IPS-15b (cell line): ENCODE data around the gene GRID1.

Experiments
- H3K27me3 ChIP-seq: one replicate; pipeline ENCODE4 v1.6.1; 2013; ENCODE audit warnings: low read length; ENCODE audit not compliant: control insufficient read depth, insufficient read depth
- H3K36me3 ChIP-seq: one replicate; pipeline ENCODE4 v1.6.1; 2013; ENCODE audit warnings: low read length; ENCODE audit not compliant: control insufficient read depth, insufficient read depth
- H3K4me1 ChIP-seq: one replicate; pipeline ENCODE4 v1.6.1; 2013; ENCODE audit warnings: mild to moderate bottlenecking, low read length; ENCODE audit not compliant: control insufficient read depth, insufficient read depth
- H3K4me3 ChIP-seq: one replicate; pipeline ENCODE4 v1.5.1; 2013; ENCODE audit warnings: low read depth, low read length
- H3K9ac ChIP-seq: one replicate; pipeline ENCODE4 v1.6.1; 2013; ENCODE audit warnings: low read depth, mild to moderate bottlenecking, low read length
- H3K9me3 ChIP-seq: one replicate; pipeline ENCODE4 v1.6.1; 2013; ENCODE audit warnings: mild to moderate bottlenecking, low read length; ENCODE audit not compliant: control insufficient read depth, insufficient read depth

The GRID1 gene

GRCh38 chr10:86162696-86163400 lies 203.7 kb downstream of the GRID1 start:
- H3K36me3 ChIP-seq, result no peaks in the 10 kb centered on the region
- no peaks in the 10 kb centered on the region for H3K4me1 ChIP-seq
- no peaks in the 10 kb centered on the region for H3K27me3 ChIP-seq
- no peaks in the 10 kb centered on the region for H3K9me3 ChIP-seq
- no peak overlapping the region for H3K4me3 ChIP-seq
- H3K9ac ChIP-seq, result no peak overlapping the region

GRCh38 chr10:86162036-86162435 lies 204.6 kb downstream of the GRID1 start:
- Histone ChIP-seq H3K27me3 (no peaks in the 10 kb centered on the region), H3K4me1 (no peaks in the 10 kb centered on the region), H3K4me3 (no peak overlapping the region), H3K9me3 (no peaks in the 10 kb centered on the region), H3K9ac (no peak overlapping the region), H3K36me3 (no peaks in the 10 kb centered on the region)

GRCh38 chr10:86160890-86161585 lies 205.6 kb downstream of the GRID1 start:
- Histone ChIP-seq H3K27me3 (no peaks in the 10 kb centered on the region), H3K4me1 (no peaks in the 10 kb centered on the region), H3K4me3 (no peak overlapping the region), H3K36me3 (no peaks in the 10 kb centered on the region), H3K9me3 (no peaks in the 10 kb centered on the region), H3K9ac (no peak overlapping the region)

GRCh38 chr10:86159797-86160196 lies 206.8 kb downstream of the GRID1 start:
- Histone ChIP-seq H3K27me3 (no peaks in the 10 kb centered on the region), H3K9ac (no peak overlapping the region), H3K4me3 (no peak overlapping the region), H3K36me3 (no peaks in the 10 kb centered on the region), H3K4me1 (no peaks in the 10 kb centered on the region), H3K9me3 (no peaks in the 10 kb centered on the region)

GRCh38 chr10:86155054-86155921 lies 211.3 kb downstream of the GRID1 start:
- Histone ChIP-seq H3K9me3 (no peaks in the 10 kb centered on the region), H3K4me1 (no peaks in the 10 kb centered on the region), H3K9ac (no peak overlapping the region), H3K4me3 (no peak overlapping the region), H3K27me3 (no peaks in the 10 kb centered on the region), H3K36me3 (no peaks in the 10 kb centered on the region)

GRCh38 chr10:86153751-86154150 lies 212.8 kb downstream of the GRID1 start:
- no peaks in the 10 kb centered on the region for H3K9me3 ChIP-seq
- no peak overlapping the region for H3K4me3 ChIP-seq
- H3K27me3 ChIP-seq, result no peaks in the 10 kb centered on the region
- no peaks in the 10 kb centered on the region for H3K4me1 ChIP-seq
- H3K36me3 ChIP-seq, result no peaks in the 10 kb centered on the region
- H3K9ac ChIP-seq, result no peak overlapping the region

GRCh38 chr10:86152911-86153310 lies 213.7 kb downstream of the GRID1 start:
- no peaks in the 10 kb centered on the region for H3K9me3 ChIP-seq
- no peak overlapping the region for H3K9ac ChIP-seq
- no peaks in the 10 kb centered on the region for H3K36me3 ChIP-seq
- H3K4me3 ChIP-seq, result no peak overlapping the region
- no peaks in the 10 kb centered on the region for H3K27me3 ChIP-seq
- no peaks in the 10 kb centered on the region for H3K4me1 ChIP-seq

GRCh38 chr10:86152354-86152753 lies 214.2 kb downstream of the GRID1 start:
- Histone ChIP-seq H3K9me3 (no peaks in the 10 kb centered on the region), H3K4me3 (no peak overlapping the region), H3K27me3 (no peaks in the 10 kb centered on the region), H3K4me1 (no peaks in the 10 kb centered on the region), H3K9ac (no peak overlapping the region), H3K36me3 (no peaks in the 10 kb centered on the region)

GRCh38 chr10:86151613-86152012 lies 215.0 kb downstream of the GRID1 start:
- no peaks in the 10 kb centered on the region for H3K36me3 ChIP-seq
- no peak overlapping the region for H3K4me3 ChIP-seq
- H3K4me1 ChIP-seq, result no peaks in the 10 kb centered on the region
- no peak overlapping the region for H3K9ac ChIP-seq
- no peaks in the 10 kb centered on the region for H3K27me3 ChIP-seq
- H3K9me3 ChIP-seq, result no peaks in the 10 kb centered on the region

GRCh38 chr10:86149257-86149656 lies 217.3 kb downstream of the GRID1 start:
- no peaks in the 10 kb centered on the region for H3K36me3 ChIP-seq
- no peak overlapping the region for H3K4me3 ChIP-seq
- no peaks in the 10 kb centered on the region for H3K9me3 ChIP-seq
- H3K27me3 ChIP-seq, result peaks cover 2% of the 10 kb centered on the region
- H3K4me1 ChIP-seq, result no peaks in the 10 kb centered on the region
- no peak overlapping the region for H3K9ac ChIP-seq

GRCh38 chr10:86148117-86148516 lies 218.5 kb downstream of the GRID1 start:
- Histone ChIP-seq H3K4me3 (no peak overlapping the region), H3K4me1 (no peaks in the 10 kb centered on the region), H3K9me3 (no peaks in the 10 kb centered on the region), H3K36me3 (no peaks in the 10 kb centered on the region), H3K9ac (no peak overlapping the region), H3K27me3 (peaks cover 2% of the 10 kb centered on the region)
